Measurements from ENCODE around the gene TSNAX.

GRCh38 chr1:231564373-231564772 lies 35.9 kb downstream of the TSNAX start:
- TF ChIP-seq CTCF (IDR thresholded peaks at IDR 0.05; ENCODE audit: low read depth, low read length, missing input control) (no peak), SP1 (IDR thresholded peaks at IDR 0.05) (no peak), YY1 (IDR thresholded peaks at IDR 0.05) (no peak), JUND (IDR thresholded peaks at IDR 0.05) (no peak), RXRA (IDR thresholded peaks at IDR 0.05) (no peak), MAX (IDR thresholded peaks at IDR 0.05) (no peak), RAD21 (IDR thresholded peaks at IDR 0.05) (no peak), EGR1 (IDR thresholded peaks at IDR 0.05; ENCODE audit: low read depth in 2 of 2) (no peak), NR2F2 (IDR thresholded peaks at IDR 0.05) (no peak), REST (IDR thresholded peaks at IDR 0.05) (no peak)

Measured in liver (tissue), 3 donors.